Measurements from ENCODE around the gene SCGB1D2. TPM values are rescaled to one million over a fixed set of nuclear protein-coding genes. Genes with fewer than 3 reads are reported as not detected.

Gene SCGB1D2, protein sequence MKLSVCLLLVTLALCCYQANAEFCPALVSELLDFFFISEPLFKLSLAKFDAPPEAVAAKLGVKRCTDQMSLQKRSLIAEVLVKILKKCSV
- total RNA-seq (2012; rRNA removed) (not detected in 2 replicates), polyA plus RNA-seq (2012; rRNA removed) (not detected in 2 replicates), Bru-seq, nascent RNA (not detected), BruChase-seq, experiment 1, labeled RNA remaining after a 6-hour chase (not detected), BruChase-seq, experiment 2, labeled RNA remaining after a 2-hour chase (not detected)
- polyA plus RNA-seq (2012; cell fraction: cytosol; rRNA removed) = not detected in 2 replicates
- not detected in 2 replicates for polyA plus RNA-seq (2012; cell fraction: nucleus; rRNA removed; ENCODE audit: low replicate concordance)
- long read RNA-seq = 0 reads

DNA sequence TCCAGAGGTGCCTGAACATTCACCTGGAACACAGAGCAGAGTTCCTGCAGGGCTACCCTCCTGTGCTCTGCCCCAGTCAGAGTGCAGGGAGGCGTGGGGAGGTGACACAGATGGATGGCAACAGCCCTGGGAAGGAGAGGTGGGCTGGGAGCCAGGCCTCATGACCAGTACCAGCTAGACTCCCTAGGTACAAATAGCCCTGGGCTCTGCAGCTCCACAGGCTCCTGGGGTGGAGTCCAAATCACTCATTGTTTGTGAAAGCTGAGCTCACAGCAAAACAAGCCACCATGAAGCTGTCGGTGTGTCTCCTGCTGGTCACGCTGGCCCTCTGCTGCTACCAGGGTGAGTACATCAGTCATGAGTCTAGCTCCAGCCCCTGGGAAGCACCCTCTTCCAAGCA lies at the start of gene SCGB1D2:
SCGB1D2 (plus strand) TSS at position 219 of the 400 bp plus-strand sequence; CDS start at position 288, 69 bp downstream.
- in situ Hi-C loops (cut with MboI; ENCODE audit: low sequenced_read_pairs) (no loop called here), intact Hi-C loops (cut with micrococcal nuclease) (no loop called here), dilution Hi-C loops (cut with HindIII; ENCODE audit: low sequenced_read_pairs, unreplicated experiment) (no loop called here)
- H3K9me3 ChIP-seq (ENCODE audit: control insufficient read depth, insufficient read depth, low read length) = no peaks in the 10 kb centered on the region
- no peak within 1 kb of the TSS for H3K4ac ChIP-seq (ENCODE audit: low read depth, low read length)
- H3K23ac ChIP-seq (ENCODE audit: low read depth, low read length) = no peak within 1 kb of the TSS
- no peak within 1 kb of the TSS for H4K8ac ChIP-seq (ENCODE audit: low read depth in 2 of 2, low read length in 2 of 2)
- H3K9ac ChIP-seq (ENCODE audit: low read depth, low read length) = no peak within 1 kb of the TSS
- DNase-seq (no peak), ATAC-seq (ENCODE audit: low read depth) (no peak)
- H2AFZ ChIP-seq (replicated peaks; ENCODE audit: low read length, poor library complexity) = no peak within 1 kb of the TSS
- no peak within 1 kb of the TSS for H2AK5ac ChIP-seq (ENCODE audit: low read depth, low read length)
- no peak within 1 kb of the TSS for H2BK15ac ChIP-seq (ENCODE audit: low read depth, low read length)
- H2AK9ac ChIP-seq (replicated peaks; ENCODE audit: low read depth, low read length, poor library complexity) = no peak within 1 kb of the TSS
- H3K4me1 ChIP-seq (ENCODE audit: control insufficient read depth, insufficient read depth, low read length) = no peaks in the 10 kb centered on the region
- no peak within 1 kb of the TSS for H4K91ac ChIP-seq (ENCODE audit: insufficient read depth, low read depth, low read length)
- no peak within 1 kb of the TSS for H3K18ac ChIP-seq (ENCODE audit: low read depth, low read length)
- no peak within 1 kb of the TSS for H2BK120ac ChIP-seq (ENCODE audit: low read depth, low read length)
- no peak within 1 kb of the TSS for H2BK5ac ChIP-seq (ENCODE audit: low read depth, low read length, poor library complexity, severe bottlenecking)
- POLR2A ChIA-PET (ENCODE audit: unreplicated experiment) = no interaction called here
- CTCF ChIA-PET = no interaction called here
- H3K27ac ChIP-seq (ENCODE audit: insufficient read depth, low read length) = no peak within 1 kb of the TSS
- no peak within 1 kb of the TSS for H2BK20ac ChIP-seq (ENCODE audit: low read depth, low read length)
- H3K4me2 ChIP-seq (ENCODE audit: low read depth, low read length) = no peak within 1 kb of the TSS
- H3K36me3 ChIP-seq (ENCODE audit: control insufficient read depth, insufficient read depth, low read length) = no peaks in the 10 kb centered on the region
- no peaks in the 10 kb centered on the region for H3K9me1 ChIP-seq (ENCODE audit: insufficient read depth, low read length)
- no peak within 1 kb of the TSS for H3K14ac ChIP-seq (replicated peaks; ENCODE audit: low read depth, low read length)
- no peak for TF ChIP-seq NFE2L2 (IDR thresholded peaks at IDR 0.05; ENCODE audit: low read depth, low read length)
- TF ChIP-seq CEBPB (IDR thresholded peaks at IDR 0.05; ENCODE audit: low read depth, low read length) = no peak
- TF ChIP-seq RAD21 (IDR thresholded peaks at IDR 0.05; ENCODE audit: low read length) = no peak
- no peak for TF ChIP-seq POLR2A (IDR thresholded peaks at IDR 0.05; ENCODE audit: low read depth, low read length)
- TF ChIP-seq SMC3 (IDR thresholded peaks at IDR 0.05; ENCODE audit: low read depth, low read length) = no peak
- TF ChIP-seq CHD1 (IDR thresholded peaks at IDR 0.05; ENCODE audit: low read depth, low read length) = no peak
- no peak for TF ChIP-seq USF2 (IDR thresholded peaks at IDR 0.05; ENCODE audit: low read depth, low read length)
- no peak for TF ChIP-seq RCOR1 (IDR thresholded peaks at IDR 0.05; ENCODE audit: insufficient replicate concordance, low read length)
- TF ChIP-seq MAZ (IDR thresholded peaks at IDR 0.05; ENCODE audit: borderline replicate concordance, low read depth, low read length) = no peak
- TF ChIP-seq, protein P1, sequence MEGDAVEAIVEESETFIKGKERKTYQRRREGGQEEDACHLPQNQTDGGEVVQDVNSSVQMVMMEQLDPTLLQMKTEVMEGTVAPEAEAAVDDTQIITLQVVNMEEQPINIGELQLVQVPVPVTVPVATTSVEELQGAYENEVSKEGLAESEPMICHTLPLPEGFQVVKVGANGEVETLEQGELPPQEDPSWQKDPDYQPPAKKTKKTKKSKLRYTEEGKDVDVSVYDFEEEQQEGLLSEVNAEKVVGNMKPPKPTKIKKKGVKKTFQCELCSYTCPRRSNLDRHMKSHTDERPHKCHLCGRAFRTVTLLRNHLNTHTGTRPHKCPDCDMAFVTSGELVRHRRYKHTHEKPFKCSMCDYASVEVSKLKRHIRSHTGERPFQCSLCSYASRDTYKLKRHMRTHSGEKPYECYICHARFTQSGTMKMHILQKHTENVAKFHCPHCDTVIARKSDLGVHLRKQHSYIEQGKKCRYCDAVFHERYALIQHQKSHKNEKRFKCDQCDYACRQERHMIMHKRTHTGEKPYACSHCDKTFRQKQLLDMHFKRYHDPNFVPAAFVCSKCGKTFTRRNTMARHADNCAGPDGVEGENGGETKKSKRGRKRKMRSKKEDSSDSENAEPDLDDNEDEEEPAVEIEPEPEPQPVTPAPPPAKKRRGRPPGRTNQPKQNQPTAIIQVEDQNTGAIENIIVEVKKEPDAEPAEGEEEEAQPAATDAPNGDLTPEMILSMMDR (conservative IDR thresholded peaks at IDR 0.05; ENCODE audit: low read depth, low read length) = no peak
- no peak for TF ChIP-seq RFX5 (IDR thresholded peaks at IDR 0.05; ENCODE audit: low read depth, low read length)
- TF ChIP-seq BHLHE40 (IDR thresholded peaks at IDR 0.05; ENCODE audit: low read depth, low read length) = no peak
- TF ChIP-seq MXI1 (IDR thresholded peaks at IDR 0.05; ENCODE audit: borderline replicate concordance, low read depth, low read length) = no peak
- BruUV-seq (replicated peaks) = no TSS peak
- peaks cover 3% of the 10 kb centered on the region for H3K27me3 ChIP-seq (ENCODE audit: control insufficient read depth, insufficient read depth, low read length)
- no peak within 1 kb of the TSS for H3K4me3 ChIP-seq (ENCODE audit: insufficient read depth, low read depth, low read length)
- no peak within 1 kb of the TSS for H3K56ac ChIP-seq (ENCODE audit: extremely low read depth, insufficient read depth, low read length)
- no peaks in the 10 kb centered on the region for H4K20me1 ChIP-seq (ENCODE audit: insufficient read depth, low read length)
- WGBS, 2 experiments (ENCODE audit: extremely low coverage in 2 of 2, insufficient read length in 1 of 2) = 0% methylated on average over 2 of the region's 3 CpGs; no CpG with 5 or more reads in 1 of the 2 experiments
- H4K5ac ChIP-seq (ENCODE audit: low read depth, low read length) = no peak within 1 kb of the TSS
- no peaks in the 10 kb centered on the region for H3K79me1 ChIP-seq (ENCODE audit: low read depth in 1 of 2, low read length in 2 of 2)

All from IMR-90 (cell line).